Calu3 (cell line): ENCODE data around the gene GTF2F2. TPM values are rescaled to one million over a fixed set of nuclear protein-coding genes. Genes with fewer than 3 reads are reported as not detected.

ENCODE experiments used
- BruUV-seq: library from RNA; stranded (reverse); fragments of 400-500 nt; replicated peaks from 2 replicates; lab custom pipeline; 2021; lab: Mats Ljungman, UMichigan
- CTCF ChIA-PET: fragments of 300-600 bp; sonication (Branson Sonifier 250); formaldehyde crosslinking; loops from one replicate; lab custom pipeline; 2022; ENCODE audit warnings: antibody characterized with exemption; lab: Charles Lee
- DNase-seq: peaks from one replicate; pipeline ENCODE4 v3.0.0; 2022
- H3K27ac Mint-ChIP-seq: one replicate; pipeline ENCODE4 v1.8.0; 2022; ENCODE audit warnings: mixed read lengths; ENCODE audit not compliant: unreplicated experiment
- H3K27me3 Mint-ChIP-seq: one replicate; pipeline ENCODE4 v1.8.0; 2022; ENCODE audit warnings: mixed read lengths; ENCODE audit not compliant: unreplicated experiment
- H3K36me3 Mint-ChIP-seq: one replicate; pipeline ENCODE4 v1.8.0; 2022; ENCODE audit warnings: mild to moderate bottlenecking, moderate library complexity, mixed read lengths; ENCODE audit not compliant: insufficient read depth, unreplicated experiment
- H3K4me1 Mint-ChIP-seq: one replicate; pipeline ENCODE4 v1.8.0; 2022; ENCODE audit warnings: mild to moderate bottlenecking, low read depth, mixed read lengths; ENCODE audit not compliant: unreplicated experiment
- H3K4me3 Mint-ChIP-seq: one replicate; pipeline ENCODE4 v1.8.0; 2022; ENCODE audit warnings: mild to moderate bottlenecking, low read depth, moderate library complexity, mixed read lengths; ENCODE audit not compliant: unreplicated experiment
- H3K9me3 Mint-ChIP-seq: one replicate; pipeline ENCODE4 v1.8.0; 2022; ENCODE audit warnings: low read depth, mixed read lengths; ENCODE audit not compliant: unreplicated experiment
- CTCF ChIP-seq: fragments of 200-600 bp; IDR thresholded peaks from one replicate; pipeline ENCODE4 v1.8.0; 2022; ENCODE audit warnings: antibody characterized with exemption; ENCODE audit not compliant: unreplicated experiment
- intact Hi-C: fragments of 100-400 bp; cut with micrococcal nuclease; formaldehyde crosslinking; loops from one replicate; pipeline ENCODE4 v1.10.0; 2022; ENCODE audit not compliant: unreplicated experiment
- total RNA-seq: library from RNA; stranded (reverse); gene quantifications from 2 replicates; pipeline ENCODE4 v1.2.3, GENCODE V29; 2022

Gene GTF2F2
- total RNA-seq, 1 experiment from 2014 or later, result 23.9 TPM

DNA sequence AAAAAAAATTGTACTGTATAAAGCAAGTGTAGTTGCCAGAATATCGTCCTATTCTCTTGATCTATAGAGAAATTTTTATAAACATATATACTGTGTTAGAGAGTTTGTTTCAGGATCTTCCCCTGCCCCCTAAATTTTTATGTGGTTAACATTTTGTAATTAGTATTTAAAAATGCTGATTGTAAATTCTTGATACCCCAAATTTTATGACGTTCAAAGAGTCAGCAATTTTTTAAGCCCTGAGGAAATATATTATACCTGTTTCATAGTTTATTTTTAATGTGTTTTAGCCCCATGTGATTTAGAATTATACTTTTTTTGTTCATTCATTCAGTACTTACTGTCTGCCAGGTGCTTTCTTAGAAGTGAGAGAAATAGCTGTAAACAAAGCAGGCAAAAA is 87.8 kb downstream of the GTF2F2 start:
- Mint-ChIP-seq H3K36me3 (peaks cover 6% of the 10 kb centered on the region), H3K27me3 (no peaks in the 10 kb centered on the region), H3K27ac (no peak overlapping the region), H3K9me3 (no peaks in the 10 kb centered on the region), H3K4me1 (peaks cover 27% of the 10 kb centered on the region), H3K4me3 (no peak overlapping the region)
- intact Hi-C loops, result no loop called here
- CTCF ChIA-PET, result interaction anchor here (0.6 to 0.7 kb wide), 2 partner anchors 41 to 163 kb away, joined by 3 to 5 read pairs; no protein-coding TSS in a partner anchor
- TF ChIP-seq CTCF, result no peak
- BruUV-seq, result no TSS peak
- no peak for DNase-seq

GRCh38 chr13:45209229-45209628 is 88.9 kb downstream of the GTF2F2 start:
- DNase-seq, result no peak
- Mint-ChIP-seq H3K27me3 (no peaks in the 10 kb centered on the region), H3K36me3 (peaks cover 8% of the 10 kb centered on the region), H3K9me3 (no peaks in the 10 kb centered on the region), H3K27ac (no peak overlapping the region), H3K4me3 (no peak overlapping the region), H3K4me1 (peaks cover 27% of the 10 kb centered on the region)
- TF ChIP-seq CTCF, result no peak
- no TSS peak for BruUV-seq
- intact Hi-C loops, result no loop called here
- CTCF ChIA-PET, result no interaction called here

DNA sequence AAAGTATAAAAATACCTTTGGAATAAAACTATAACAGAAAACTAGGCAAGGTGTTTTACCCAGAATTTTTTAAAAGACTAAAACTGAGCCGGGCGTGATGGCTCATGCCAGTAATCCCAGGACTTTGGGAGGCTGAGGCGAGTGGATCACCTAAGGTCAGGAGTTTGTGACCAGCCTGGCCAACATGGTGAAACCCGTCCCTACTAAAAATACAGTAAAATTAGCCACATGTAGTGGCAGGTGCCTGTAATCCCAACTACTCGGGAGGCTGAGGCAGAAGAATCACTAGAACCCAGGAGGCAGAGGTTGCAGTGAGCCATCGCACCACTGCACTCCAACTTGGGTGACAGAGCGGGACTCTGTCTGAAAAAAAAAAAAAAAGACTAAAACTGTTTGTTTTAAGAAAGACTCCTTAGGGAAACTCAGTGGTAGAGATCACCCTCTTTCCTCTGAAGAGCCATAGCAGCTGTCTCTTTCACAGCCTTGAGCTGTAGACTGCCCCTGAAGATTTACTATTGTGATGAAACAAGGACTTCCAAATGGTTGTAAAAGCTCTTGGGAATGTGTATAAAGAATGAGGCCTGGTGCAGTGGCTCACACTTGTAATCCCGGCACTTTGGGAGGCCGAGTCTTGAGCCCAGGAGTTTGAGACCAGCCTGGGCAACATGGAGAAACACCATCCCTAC is 95.2 kb downstream of the GTF2F2 start:
- CTCF ChIA-PET, result interaction anchor here (0.6 to 0.7 kb wide), 2 partner anchors 23 to 176 kb away, joined by 3 to 4 read pairs; no protein-coding TSS in a partner anchor
- Mint-ChIP-seq H3K27me3 (no peaks in the 10 kb centered on the region), H3K4me3 (no peak overlapping the region), H3K36me3 (peaks cover 5% of the 10 kb centered on the region), H3K4me1 (peaks cover 17% of the 10 kb centered on the region), H3K27ac (no peak overlapping the region), H3K9me3 (no peaks in the 10 kb centered on the region)
- TF ChIP-seq CTCF, result no peak
- intact Hi-C loops, result no loop called here
- DNase-seq, result no peak
- BruUV-seq, result no TSS peak

GRCh38 chr13:45216193-45216592 is 95.9 kb downstream of the GTF2F2 start:
- H3K9me3 Mint-ChIP-seq, result no peaks in the 10 kb centered on the region
- CTCF ChIA-PET, result interaction anchor here (0.6 to 0.7 kb wide), 2 partner anchors 23 to 177 kb away, joined by 3 to 4 read pairs; no protein-coding TSS in a partner anchor
- no peak for DNase-seq
- H3K27ac Mint-ChIP-seq, result no peak overlapping the region
- no peak overlapping the region for H3K4me3 Mint-ChIP-seq
- peaks cover 21% of the 10 kb centered on the region for H3K4me1 Mint-ChIP-seq
- peaks cover 3% of the 10 kb centered on the region for H3K36me3 Mint-ChIP-seq
- no TSS peak for BruUV-seq
- no peak for TF ChIP-seq CTCF
- H3K27me3 Mint-ChIP-seq, result no peaks in the 10 kb centered on the region
- intact Hi-C loops, result no loop called here
